Measurements from ENCODE around the gene LAG3.

LAG3 gene

DNA sequence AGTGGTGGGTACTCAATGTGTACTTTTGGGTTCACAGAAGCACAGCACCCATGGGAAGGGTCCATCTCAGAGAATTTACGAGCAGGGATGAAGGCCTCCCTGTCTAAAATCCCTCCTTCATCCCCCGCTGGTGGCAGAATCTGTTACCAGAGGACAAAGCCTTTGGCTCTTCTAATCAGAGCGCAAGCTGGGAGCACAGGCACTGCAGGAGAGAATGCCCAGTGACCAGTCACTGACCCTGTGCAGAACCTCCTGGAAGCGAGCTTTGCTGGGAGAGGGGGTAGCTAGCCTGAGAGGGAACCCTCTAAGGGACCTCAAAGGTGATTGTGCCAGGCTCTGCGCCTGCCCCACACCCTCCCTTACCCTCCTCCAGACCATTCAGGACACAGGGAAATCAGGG, 47.8 kb downstream of the LAG3 start:
- peak overlapping the region; percentile 59 for H3K27ac ChIP-seq
- TF ChIP-seq, protein P1, sequence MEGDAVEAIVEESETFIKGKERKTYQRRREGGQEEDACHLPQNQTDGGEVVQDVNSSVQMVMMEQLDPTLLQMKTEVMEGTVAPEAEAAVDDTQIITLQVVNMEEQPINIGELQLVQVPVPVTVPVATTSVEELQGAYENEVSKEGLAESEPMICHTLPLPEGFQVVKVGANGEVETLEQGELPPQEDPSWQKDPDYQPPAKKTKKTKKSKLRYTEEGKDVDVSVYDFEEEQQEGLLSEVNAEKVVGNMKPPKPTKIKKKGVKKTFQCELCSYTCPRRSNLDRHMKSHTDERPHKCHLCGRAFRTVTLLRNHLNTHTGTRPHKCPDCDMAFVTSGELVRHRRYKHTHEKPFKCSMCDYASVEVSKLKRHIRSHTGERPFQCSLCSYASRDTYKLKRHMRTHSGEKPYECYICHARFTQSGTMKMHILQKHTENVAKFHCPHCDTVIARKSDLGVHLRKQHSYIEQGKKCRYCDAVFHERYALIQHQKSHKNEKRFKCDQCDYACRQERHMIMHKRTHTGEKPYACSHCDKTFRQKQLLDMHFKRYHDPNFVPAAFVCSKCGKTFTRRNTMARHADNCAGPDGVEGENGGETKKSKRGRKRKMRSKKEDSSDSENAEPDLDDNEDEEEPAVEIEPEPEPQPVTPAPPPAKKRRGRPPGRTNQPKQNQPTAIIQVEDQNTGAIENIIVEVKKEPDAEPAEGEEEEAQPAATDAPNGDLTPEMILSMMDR (IDR thresholded peaks at IDR 0.05), result no peak
- TF ChIP-seq ZFX (IDR thresholded peaks at IDR 0.05; ENCODE audit: borderline replicate concordance), result no peak

DNA sequence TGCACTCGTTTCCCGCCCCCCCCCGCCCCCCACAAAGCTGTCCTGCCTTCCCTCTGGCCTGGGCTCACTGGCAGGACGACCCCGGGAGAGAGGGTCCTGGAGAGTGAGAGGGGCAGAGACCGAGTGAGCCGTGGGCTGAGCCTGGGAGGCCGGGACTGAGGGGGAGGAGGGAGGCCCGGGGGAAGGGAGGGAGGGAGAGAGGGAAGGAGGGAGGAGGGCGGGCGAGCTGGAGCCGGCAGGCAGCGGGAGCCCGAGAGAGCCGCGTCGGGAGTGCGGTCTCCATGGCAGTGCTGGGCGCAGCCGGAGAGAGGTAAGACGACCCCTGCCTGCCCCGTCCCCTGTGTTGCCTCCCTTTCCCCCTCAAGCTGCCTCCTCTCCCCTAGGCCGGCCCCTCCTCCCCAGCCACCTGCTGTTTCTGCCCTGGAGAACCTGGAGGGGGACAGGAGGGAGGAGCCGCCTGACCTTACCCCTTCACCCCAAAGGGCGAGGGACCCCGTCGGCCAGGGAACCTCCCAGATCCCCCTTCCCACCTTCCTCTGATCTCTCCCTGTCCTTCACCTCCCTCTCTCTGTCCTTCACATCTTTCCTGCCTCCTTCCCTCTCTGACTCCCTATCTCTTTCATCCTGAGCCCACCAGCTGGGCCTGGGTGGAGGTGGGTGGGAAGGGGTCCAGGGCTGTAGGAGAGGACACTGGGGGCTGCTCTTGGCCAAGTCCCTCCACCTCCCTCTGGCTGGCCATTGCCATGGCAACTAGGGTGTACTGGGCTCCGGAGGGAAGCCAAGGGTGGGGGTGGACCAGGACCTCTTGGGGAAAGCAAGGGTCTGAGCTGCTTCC, 49.5 kb downstream of the LAG3 start, which contains the start of gene GPR162:
GPR162 (plus strand) TSS at position 231 of the 835 bp plus-strand sequence. CDS start 2,078 bp downstream, outside the sequence.
- peak within 1 kb of the TSS; percentile 59 for H3K27ac ChIP-seq

DNA sequence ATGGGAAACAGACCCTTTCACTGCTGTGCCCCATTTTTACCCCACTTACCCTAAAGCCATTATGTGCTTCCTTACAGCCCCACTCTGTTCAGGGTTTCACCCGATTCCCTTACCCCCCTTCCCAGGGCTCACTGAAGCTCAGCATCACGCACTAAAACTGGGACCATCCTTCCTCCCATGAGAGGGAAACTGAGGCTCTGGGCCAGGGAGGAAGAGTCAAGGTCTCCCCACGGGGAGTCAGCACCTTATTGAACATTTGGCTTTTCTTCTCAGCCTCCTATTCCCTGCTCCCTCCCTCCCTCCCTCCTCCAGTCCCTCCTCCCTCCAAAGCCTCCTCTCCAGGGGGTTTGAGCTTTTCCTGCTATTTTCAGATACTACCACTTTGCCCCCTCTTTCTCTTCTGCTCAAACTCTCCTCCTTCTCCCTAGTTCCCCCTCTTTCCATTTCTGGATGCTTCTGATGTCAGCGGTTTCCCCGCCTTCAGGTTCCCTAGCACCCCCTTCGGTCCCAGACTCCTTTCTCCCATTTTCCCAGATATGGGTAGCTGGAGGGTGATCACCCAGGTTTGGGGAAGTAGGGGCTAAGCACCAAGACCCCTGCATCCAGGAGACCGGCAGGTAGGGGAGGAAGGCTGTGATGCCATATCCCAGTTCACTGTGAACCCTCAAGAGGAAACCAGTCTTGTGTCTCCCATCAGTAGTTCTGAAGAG, 50.3 kb downstream of the LAG3 start:
- no peak for TF ChIP-seq ZFX (IDR thresholded peaks at IDR 0.05; ENCODE audit: borderline replicate concordance)
- TF ChIP-seq, protein P1 (IDR thresholded peaks at IDR 0.05), result no peak
- H3K27ac ChIP-seq, result no peak overlapping the region

More for the DNA sequence above, 49.5 kb downstream of the LAG3 start, which contains the start of gene GPR162:
- TF ChIP-seq ZFX (IDR thresholded peaks at IDR 0.05; ENCODE audit: borderline replicate concordance), result no peak
- TF ChIP-seq, protein P1 (IDR thresholded peaks at IDR 0.05), result no peak

DNA sequence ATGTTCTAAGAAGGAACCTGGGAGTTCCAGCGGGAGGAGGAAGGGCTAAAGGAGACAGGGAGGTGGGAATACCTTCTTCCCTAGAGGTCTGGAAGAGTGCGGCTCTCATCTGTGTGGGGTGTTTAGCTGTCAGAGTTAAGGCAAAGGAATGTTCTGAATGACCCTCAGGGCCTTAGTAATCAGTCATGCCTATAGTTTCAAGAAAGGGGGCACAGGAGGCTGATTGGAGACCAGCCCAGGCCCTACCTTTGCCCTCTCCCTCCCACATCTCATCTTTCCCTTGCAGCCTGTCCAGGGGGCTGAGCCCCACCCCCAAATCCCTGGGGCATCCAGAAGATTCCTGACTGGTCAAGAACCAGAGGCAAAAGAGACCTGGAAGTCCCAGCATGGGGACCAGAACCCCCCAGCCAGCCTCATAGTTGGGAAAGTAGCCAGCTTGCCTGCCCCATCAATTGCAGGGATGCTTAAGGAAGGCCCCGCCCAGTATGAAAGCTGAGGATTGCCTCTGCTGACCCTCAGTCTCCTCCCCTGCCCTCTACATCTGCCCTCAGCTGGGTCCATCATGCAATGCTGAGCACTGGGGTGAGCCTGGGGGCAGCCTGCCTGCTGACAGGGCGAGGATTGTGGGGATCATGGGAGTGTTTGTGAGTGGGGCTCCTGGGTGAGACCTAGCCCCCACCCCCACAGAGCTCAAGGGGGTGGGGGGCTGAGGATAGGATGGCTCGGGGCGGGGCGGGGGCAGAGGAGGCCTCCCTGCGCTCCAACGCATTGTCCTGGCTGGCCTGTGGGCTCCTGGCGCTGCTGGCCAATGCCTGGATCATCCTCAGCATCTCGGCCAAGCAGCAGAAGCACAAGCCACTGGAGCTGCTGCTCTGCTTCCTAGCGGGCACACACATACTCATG, 51.1 kb downstream of the LAG3 start:
- no peak for TF ChIP-seq ZFX (IDR thresholded peaks at IDR 0.05; ENCODE audit: borderline replicate concordance)
- TF ChIP-seq, protein P1 (IDR thresholded peaks at IDR 0.05), result no peak
- H3K27ac ChIP-seq, result no peak overlapping the region

DNA sequence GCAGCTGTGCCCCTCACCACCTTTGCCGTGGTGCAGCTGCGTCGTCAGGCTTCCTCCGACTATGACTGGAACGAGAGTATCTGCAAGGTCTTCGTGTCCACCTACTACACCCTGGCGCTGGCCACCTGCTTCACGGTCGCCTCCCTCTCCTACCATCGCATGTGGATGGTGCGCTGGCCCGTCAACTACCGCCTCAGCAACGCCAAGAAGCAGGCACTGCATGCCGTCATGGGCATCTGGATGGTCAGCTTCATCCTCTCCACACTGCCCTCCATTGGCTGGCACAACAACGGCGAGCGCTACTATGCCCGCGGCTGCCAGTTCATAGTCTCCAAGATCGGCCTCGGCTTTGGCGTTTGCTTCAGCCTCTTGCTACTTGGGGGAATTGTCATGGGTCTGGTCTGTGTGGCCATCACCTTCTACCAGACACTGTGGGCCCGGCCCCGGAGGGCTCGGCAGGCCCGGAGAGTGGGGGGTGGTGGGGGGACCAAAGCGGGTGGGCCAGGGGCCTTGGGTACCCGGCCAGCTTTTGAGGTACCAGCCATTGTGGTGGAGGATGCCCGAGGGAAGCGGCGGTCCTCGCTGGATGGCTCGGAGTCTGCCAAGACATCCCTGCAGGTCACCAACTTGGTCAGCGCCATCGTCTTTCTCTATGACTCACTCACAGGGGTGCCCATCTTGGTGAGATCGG, 51.9 kb downstream of the LAG3 start:
- no peak overlapping the region for H3K27ac ChIP-seq
- TF ChIP-seq ZFX (IDR thresholded peaks at IDR 0.05; ENCODE audit: borderline replicate concordance), result no peak
- TF ChIP-seq, protein P1 (IDR thresholded peaks at IDR 0.05), result peak; percentile 23; the same call in 1 of the 2 replicates

DNA sequence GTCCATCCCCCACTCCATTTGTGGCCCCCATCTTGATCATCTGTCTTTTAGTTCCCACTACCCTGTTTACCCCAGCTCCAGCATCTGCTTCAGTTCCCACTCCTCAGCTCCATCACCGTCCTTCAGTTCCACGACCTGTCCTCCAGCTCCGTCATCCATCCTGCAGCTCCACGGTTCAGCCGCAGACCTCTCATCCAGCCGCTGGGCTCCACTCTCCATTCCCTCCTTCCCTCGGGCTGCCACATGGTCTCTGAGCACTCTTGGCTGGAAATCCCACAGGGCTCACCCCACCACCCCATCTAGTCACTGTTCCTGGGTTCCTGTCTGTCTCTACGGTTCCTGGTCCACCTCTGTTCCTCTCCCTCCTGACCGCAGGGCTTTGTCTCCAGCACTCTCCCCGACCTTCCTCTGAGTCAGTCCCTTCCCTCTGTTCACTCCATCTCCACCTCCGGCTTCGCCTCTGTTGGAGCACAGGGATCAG, 52.6 kb downstream of the LAG3 start:
- TF ChIP-seq, protein P1 (IDR thresholded peaks at IDR 0.05), result no peak
- TF ChIP-seq ZFX (IDR thresholded peaks at IDR 0.05; ENCODE audit: borderline replicate concordance), result no peak
- H3K27ac ChIP-seq, result peak overlapping the region; percentile 92
